Spleen (tissue), 11 donors: Measurements from ENCODE around the gene PLAC8. TPM values are rescaled to one million over a fixed set of nuclear protein-coding genes. Genes with fewer than 3 reads are reported as not detected.

Experiments
- DNase-seq: peaks from one replicate; pipeline ENCODE4 v3.0.0-alpha.2; 2020
- H3K27ac ChIP-seq, 8 donors: fragments of 200-600 bp; sonication (generic) in 7 of 8; 1 replicate in 4 of 8; 2 replicates in 4 of 8; pipeline versions ENCODE4 v1.5.0 to v1.8.0; 2016 to 2021; ENCODE audit warnings: inconsistent platforms in 4 of 8, mild to moderate bottlenecking in 4 of 8, moderate library complexity in 1 of 8
- H3K27me3 ChIP-seq, 7 donors: fragments of 200-600 bp; sonication (generic) in 6 of 7; replicated peaks in 1 of 7; 1 replicate in 4 of 7; 2 replicates in 3 of 7; pipeline versions ENCODE4 v1.5.0 to v1.8.0; 2016 to 2021; ENCODE audit warnings: inconsistent platforms in 3 of 7, mild to moderate bottlenecking in 1 of 7
- H3K36me3 ChIP-seq, 6 donors: fragments of 200-600 bp; sonication (generic) in 5 of 6; 1 replicate in 4 of 6; 2 replicates in 2 of 6; pipeline versions ENCODE4 v1.5.0 to v1.8.0; 2016 to 2021; ENCODE audit warnings: inconsistent platforms in 2 of 6
- H3K4me1 ChIP-seq, 6 donors: fragments of 200-600 bp; sonication (generic) in 5 of 6; 1 replicate in 3 of 6; 2 replicates in 3 of 6; pipeline versions ENCODE4 v1.5.0 to v1.8.0; 2016 to 2021; ENCODE audit warnings: inconsistent platforms in 3 of 6
- H3K4me3 ChIP-seq, 8 donors: fragments of 200-600 bp; sonication (generic) in 7 of 8; 1 replicate in 4 of 8; 2 replicates in 4 of 8; pipeline versions ENCODE4 v1.5.0 to v1.8.0; 2016 to 2021; ENCODE audit warnings: inconsistent platforms in 4 of 8, mild to moderate bottlenecking in 4 of 8, moderate library complexity in 2 of 8
- H3K9me3 ChIP-seq, 8 donors: fragments of 200-600 bp; sonication (generic) in 7 of 8; 1 replicate in 4 of 8; 2 replicates in 4 of 8; pipeline versions ENCODE4 v1.5.0 to v1.8.0; 2016 to 2021; ENCODE audit warnings: inconsistent platforms in 4 of 8
- CTCF ChIP-seq, 11 experiments: fragments of 200-600 bp in 7 of 11; fragments of 450-650 bp in 4 of 11; sonication (generic) in 4 of 11; IDR thresholded peaks in 8 of 11; conservative IDR thresholded peaks in 3 of 11; 1 replicate in 7 of 11; 2 replicates in 4 of 11; pipeline versions ENCODE4 v1.4.0 to v1.8.0; 2016 to 2021; ENCODE audit warnings: antibody characterized with exemption in 11 of 11, inconsistent platforms in 4 of 11, mild to moderate bottlenecking in 1 of 11
- POLR2A ChIP-seq, 3 donors: fragments of 450-650 bp; IDR thresholded peaks; one replicate each; pipeline ENCODE4 v1.5.1; 2017; ENCODE audit warnings: antibody characterized with exemption in 3 of 3, mild to moderate bottlenecking in 1 of 3
- POLR2AphosphoS5 ChIP-seq, 3 donors: sonication (generic); formaldehyde crosslinking; IDR thresholded peaks; one replicate each; pipeline ENCODE4 v1.5.1; 2017; ENCODE audit warnings: antibody characterized with exemption in 3 of 3
- WGBS, 5 donors: extraction: QIAGEN DNeasy Blood & Tissue Kit in 3 of 5; methylation state at CpG; one replicate each; pipeline versions ENCODE4 v1.1.5 to v1.1.7; 2013 to 2018; 5-methylcytosine and 5-hydroxymethylcytosine counted together
- intact Hi-C: fragments of 100-400 bp; cut with DNase I; formaldehyde crosslinking; loops from one replicate; pipeline ENCODE4 v1.15.0; 2023; ENCODE audit warnings: low total_unique reads
- polyA plus RNA-seq, 3 donors: library from polyadenylated mRNA; stranded (reverse); fragments of 200-250 nt; gene quantifications; one replicate each; pipeline ENCODE4 v1.2.1, GENCODE V29; 2013
- total RNA-seq, 7 donors: library from RNA; depleted of rRNA in 3 of 7; stranded (reverse); fragments of >200 nt in 3 of 7; fragmentation: NEBNext Ultra II Directional in 4 of 7; extraction: Animal tissue kit (Norgen Biotek cat#: 25700) in 4 of 7; gene quantifications; one replicate each; pipeline versions ENCODE4 v1.1.0 to v1.2.1, GENCODE V29; 2016 to 2021
- donor health status: healthy with polysubstance abuse.
- donor health status: DM: no; HTN: no; CAD: no; lungs with moderate emphysema.
- donor health status: DM: no; HTN: no; CAD: no.
- donor health status: Bipolar disorder and iron deficiency.
- donor health status: healthy.
- donor health status: DM: no; HTN: no; CAD: no.
- donor health status: DM: yes; HTN: yes; CAD: no.

The PLAC8 gene
- total and polyA plus RNA-seq, 10 donors, result 156 to 341 (median 236) TPM

- TF ChIP-seq POLR2AphosphoS5 (IDR thresholded peaks at IDR 0.05) (no peak), CTCF (IDR thresholded peaks at IDR 0.05 in 8 of 11, conservative IDR thresholded peaks at IDR 0.05 in 3 of 11) (peak; percentile 58 to 81 (median 73)), POLR2A (IDR thresholded peaks at IDR 0.05) (no peak)
- DNase-seq, result no peak
- no peaks in the 10 kb centered on the region for H3K27me3 ChIP-seq
- peak overlapping the region in 1 of 8 donors; percentile 3 for H3K4me3 ChIP-seq
- H3K9me3 ChIP-seq, result no peaks in the 10 kb centered on the region
- H3K36me3 ChIP-seq, result peaks cover 0 to 72% (median 22%) of the 10 kb centered on the region in 6 donors
- H3K4me1 ChIP-seq, result peaks cover 0 to 28% (median 21%) of the 10 kb centered on the region in 6 donors
- H3K27ac ChIP-seq, result peak overlapping the region in 2 of 8 donors; percentile 30 to 34
- intact Hi-C loops, result loop anchor here (5.0 kb wide), 1 partner anchor 183 kb away; no protein-coding TSS in a partner anchor
- WGBS, 5 donors, result 67 to 75% (median 73%) methylated on average over 10 of the region's 10 CpGs
Observed at GRCh38 chr4:83074086-83074704, 40.3 kb downstream of the PLAC8 start.

- H3K9me3 ChIP-seq, result no peaks in the 10 kb centered on the region
- intact Hi-C loops, result loop anchor here (5.0 kb wide), 1 partner anchor 186 kb away; no protein-coding TSS in a partner anchor
- no peaks in the 10 kb centered on the region for H3K27me3 ChIP-seq
- no peak for TF ChIP-seq POLR2A (IDR thresholded peaks at IDR 0.05)
- TF ChIP-seq POLR2AphosphoS5 (IDR thresholded peaks at IDR 0.05), result no peak
- no peak for TF ChIP-seq CTCF (IDR thresholded peaks at IDR 0.05 in 8 of 11, conservative IDR thresholded peaks at IDR 0.05 in 3 of 11)
- peaks cover 0 to 89% (median 47%) of the 10 kb centered on the region in 6 donors for H3K36me3 ChIP-seq
- 95 to 97% (median 96%) methylated on average over 1 of the region's 1 CpG for WGBS, 5 donors
- no peak overlapping the region for H3K27ac ChIP-seq
- no peak overlapping the region for H3K4me3 ChIP-seq
- peaks cover 0 to 25% (median 21%) of the 10 kb centered on the region in 6 donors for H3K4me1 ChIP-seq
- no peak for DNase-seq
Observed at GRCh38 chr4:83071116-83071515, 43.4 kb downstream of the PLAC8 start.

GRCh38 chr4:83067058-83067639 is 47.4 kb downstream of the PLAC8 start:
- no peak for DNase-seq
- intact Hi-C loops, result no loop called here
- no peak for TF ChIP-seq CTCF (IDR thresholded peaks at IDR 0.05 in 8 of 11, conservative IDR thresholded peaks at IDR 0.05 in 3 of 11)
- TF ChIP-seq POLR2AphosphoS5 (IDR thresholded peaks at IDR 0.05), result no peak
- TF ChIP-seq POLR2A (IDR thresholded peaks at IDR 0.05), result no peak
- Histone ChIP-seq H3K4me1 (no peaks in the 10 kb centered on the region), H3K36me3 (peaks cover 0 to 99% (median 76%) of the 10 kb centered on the region in 6 donors), H3K9me3 (no peaks in the 10 kb centered on the region), H3K4me3 (no peak overlapping the region), H3K27me3 (no peaks in the 10 kb centered on the region), H3K27ac (no peak overlapping the region)
- 92 to 95% (median 94%) methylated on average over 10 of the region's 10 CpGs for WGBS, 5 donors

GRCh38 chr4:83065266-83065665 is 49.3 kb downstream of the PLAC8 start:
- intact Hi-C loops, result no loop called here
- Histone ChIP-seq H3K4me3 (no peak overlapping the region), H3K9me3 (no peaks in the 10 kb centered on the region), H3K27me3 (no peaks in the 10 kb centered on the region), H3K4me1 (no peaks in the 10 kb centered on the region), H3K27ac (no peak overlapping the region), H3K36me3 (peaks cover 0 to 100% (median 73%) of the 10 kb centered on the region in 6 donors)
- 42 to 82% (median 70%) methylated on average over 1 of the region's 1 CpG for WGBS, 5 donors
- no peak for DNase-seq
- TF ChIP-seq POLR2A (IDR thresholded peaks at IDR 0.05) (no peak), CTCF (IDR thresholded peaks at IDR 0.05 in 8 of 11, conservative IDR thresholded peaks at IDR 0.05 in 3 of 11) (no peak), POLR2AphosphoS5 (IDR thresholded peaks at IDR 0.05) (no peak)
